HG03097 (cell line): ENCODE results near the gene CHML.
A peak's percentile ranks its signal among the peaks of the same experiment; 100 is the strongest.
"Not testable (repeated sequence)": the region's sequence is repeated elsewhere in the genome, so short reads cannot be mapped to it uniquely, and the experiment has no call there.

Source experiments
- ATAC-seq: cut with Tn5 transposase; IDR thresholded peaks from one replicate; pipeline ENCODE4 v1.9.1; 2021; ENCODE audit not compliant: unreplicated experiment, low FRiP score

The CHML gene

GRCh38 chr1:241640149-241640866, at the start of gene CHML, which contains the start of gene OPN3:
TSS of gene CHML (minus strand) at chr1:241640369. CDS start at chr1:241635766, 4,603 bp downstream.
TSS of gene OPN3 (minus strand) at chr1:241640369. CDS start at chr1:241640254, 115 bp downstream.
- ATAC-seq, result peak; percentile 92

- ATAC-seq, result no peak
These were observed 48.8 kb upstream of the CHML start for GRCh38 chr1:241688940-241689368.

GRCh38 chr1:241684108-241684507, 43.9 kb upstream of the CHML start:
- ATAC-seq, result no peak

- ATAC-seq, result no peak
These were observed 42.8 kb upstream of the CHML start for GRCh38 chr1:241682921-241683320.

- not testable (repeated sequence) for ATAC-seq
These were observed 41.8 kb upstream of the CHML start for GRCh38 chr1:241681861-241682448.

- ATAC-seq, result no peak
These were observed 39.8 kb upstream of the CHML start for GRCh38 chr1:241679961-241680360.

GRCh38 chr1:241679404-241679803, 39.2 kb upstream of the CHML start:
- ATAC-seq, result no peak

GRCh38 chr1:241678536-241678935, 38.4 kb upstream of the CHML start:
- no peak for ATAC-seq

GRCh38 chr1:241677201-241677600, 37.0 kb upstream of the CHML start:
- ATAC-seq, result peak; percentile 78

GRCh38 chr1:241675983-241676382, 35.8 kb upstream of the CHML start:
- no peak for ATAC-seq

- ATAC-seq, result no peak
These were observed 34.7 kb upstream of the CHML start for GRCh38 chr1:241674805-241675384.

GRCh38 chr1:241672301-241672700, 32.1 kb upstream of the CHML start:
- ATAC-seq, result no peak

- ATAC-seq, result no peak
These were observed 26.2 kb upstream of the CHML start for GRCh38 chr1:241666419-241666818.

GRCh38 chr1:241660424-241660972, 20.3 kb upstream of the CHML start:
- ATAC-seq, result no peak

GRCh38 chr1:241659016-241659415, 18.8 kb upstream of the CHML start:
- not testable (repeated sequence) for ATAC-seq

- no peak for ATAC-seq
These were observed 18.1 kb upstream of the CHML start for GRCh38 chr1:241658081-241658793.

- ATAC-seq, result no peak
These were observed 14.5 kb upstream of the CHML start for GRCh38 chr1:241654641-241655040.

- no peak for ATAC-seq
These were observed 13.8 kb upstream of the CHML start for GRCh38 chr1:241654019-241654418.

GRCh38 chr1:241652012-241652411, 11.8 kb upstream of the CHML start, which contains the start of gene WDR64:
TSS of gene WDR64 (plus strand) at chr1:241652281. CDS start at chr1:241652485, 204 bp downstream.
- no peak for ATAC-seq

- ATAC-seq, result no peak
These were observed 8.0 kb upstream of the CHML start for GRCh38 chr1:241648159-241648558.

GRCh38 chr1:241647658-241648057, 7.5 kb upstream of the CHML start:
- no peak for ATAC-seq
